Skeletal muscle tissue (tissue), 4 donors: ENCODE data around the gene GRIN3A. TPM values are rescaled to one million over a fixed set of nuclear protein-coding genes. Genes with fewer than 3 reads are reported as not detected.
A peak's percentile ranks its signal among the peaks of the same experiment; 100 is the strongest.

Experiments used
- H3K27ac ChIP-seq: one replicate; pipeline ENCODE4 v1.7.0; 2013; ENCODE audit warnings: mild to moderate bottlenecking, low read depth, low read length, inconsistent platforms
- H3K27me3 ChIP-seq, 3 donors: one replicate each; pipeline ENCODE4 v1.7.0; 2013; ENCODE audit warnings: low read length in 3 of 3; ENCODE audit not compliant: control insufficient read depth in 3 of 3, insufficient read depth in 3 of 3
- H3K36me3 ChIP-seq, 3 donors: one replicate each; pipeline ENCODE4 v1.7.0; 2013; ENCODE audit warnings: low read length in 3 of 3; ENCODE audit not compliant: control insufficient read depth in 3 of 3, insufficient read depth in 3 of 3
- H3K4me1 ChIP-seq, 3 donors: one replicate each; pipeline ENCODE4 v1.7.0; 2013; ENCODE audit warnings: low read length in 3 of 3, mild to moderate bottlenecking in 3 of 3; ENCODE audit not compliant: control insufficient read depth in 3 of 3, insufficient read depth in 3 of 3
- H3K4me3 ChIP-seq, 3 donors: one replicate each; pipeline ENCODE4 v1.7.0; 2013; ENCODE audit warnings: low read length in 3 of 3
- H3K9ac ChIP-seq, 3 donors: one replicate each; pipeline ENCODE4 v1.7.0; 2013; ENCODE audit warnings: low read length in 3 of 3, mild to moderate bottlenecking in 3 of 3, moderate library complexity in 2 of 3, low read depth in 1 of 3
- H3K9me3 ChIP-seq, 3 donors: one replicate each; pipeline ENCODE4 v1.7.0; 2013; ENCODE audit warnings: low read length in 3 of 3; ENCODE audit not compliant: control insufficient read depth in 3 of 3
- total RNA-seq: library from RNA; depleted of rRNA; stranded (reverse); fragments of >200 nt; gene quantifications from one replicate; pipeline ENCODE4 v1.2.3, GENCODE V29; 2014
- donor health status: Osteomylitis.

GRIN3A gene
- total RNA-seq, 1 donor from 2014 or later, result 0.52 TPM

DNA sequence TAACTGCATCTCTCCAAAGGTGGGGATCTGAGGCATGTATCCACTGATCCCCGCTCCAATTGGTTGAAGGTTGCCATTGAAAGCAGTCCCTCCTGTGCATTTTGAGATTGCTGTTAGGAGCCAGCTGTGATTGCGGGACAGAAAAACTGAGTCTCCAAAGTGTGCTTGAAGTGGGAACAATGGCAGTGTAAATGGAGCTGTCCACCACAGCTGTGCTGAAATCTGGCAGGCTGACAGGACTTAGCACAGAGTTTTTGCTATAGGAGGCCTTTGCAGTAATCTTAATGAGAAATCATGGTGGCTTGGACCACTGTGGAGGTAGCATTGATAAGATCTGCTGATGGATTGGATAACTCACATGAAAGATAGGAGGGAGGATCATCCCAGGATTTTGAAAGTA, 201.5 kb downstream of the GRIN3A start:
- no peaks in the 10 kb centered on the region for H3K27me3 ChIP-seq
- H3K4me3 ChIP-seq, result no peak overlapping the region
- no peaks in the 10 kb centered on the region for H3K9me3 ChIP-seq
- H3K4me1 ChIP-seq, result peaks cover 0 to 9% (median 2%) of the 10 kb centered on the region in 3 donors
- no peak overlapping the region for H3K27ac ChIP-seq
- H3K36me3 ChIP-seq, result peaks cover 12 to 42% (median 33%) of the 10 kb centered on the region in 3 donors
- no peak overlapping the region for H3K9ac ChIP-seq

DNA sequence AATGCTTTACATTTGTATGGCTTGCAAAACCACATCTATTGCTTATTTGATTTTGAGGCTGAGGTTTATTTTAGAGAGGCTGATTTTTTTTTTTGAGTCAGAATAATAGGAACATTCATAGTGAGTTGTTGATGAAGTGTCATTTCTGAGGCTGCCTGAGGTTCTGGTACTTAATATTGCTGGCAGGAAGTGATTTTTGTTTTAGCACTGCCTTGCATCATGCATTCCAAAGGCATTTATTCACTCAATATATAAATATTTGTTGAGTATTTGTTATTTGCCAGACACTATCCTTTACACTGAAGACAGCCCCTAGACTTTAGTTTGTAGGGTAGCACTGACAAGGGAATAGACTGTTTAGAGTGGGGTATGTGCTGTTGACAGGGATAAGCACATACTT, 202.1 kb downstream of the GRIN3A start:
- no peak overlapping the region for H3K27ac ChIP-seq
- H3K4me3 ChIP-seq, result no peak overlapping the region
- peaks cover 0 to 9% (median 2%) of the 10 kb centered on the region in 3 donors for H3K4me1 ChIP-seq
- H3K9me3 ChIP-seq, result no peaks in the 10 kb centered on the region
- H3K27me3 ChIP-seq, result no peaks in the 10 kb centered on the region
- H3K36me3 ChIP-seq, result peaks cover 12 to 41% (median 33%) of the 10 kb centered on the region in 3 donors
- H3K9ac ChIP-seq, result no peak overlapping the region

DNA sequence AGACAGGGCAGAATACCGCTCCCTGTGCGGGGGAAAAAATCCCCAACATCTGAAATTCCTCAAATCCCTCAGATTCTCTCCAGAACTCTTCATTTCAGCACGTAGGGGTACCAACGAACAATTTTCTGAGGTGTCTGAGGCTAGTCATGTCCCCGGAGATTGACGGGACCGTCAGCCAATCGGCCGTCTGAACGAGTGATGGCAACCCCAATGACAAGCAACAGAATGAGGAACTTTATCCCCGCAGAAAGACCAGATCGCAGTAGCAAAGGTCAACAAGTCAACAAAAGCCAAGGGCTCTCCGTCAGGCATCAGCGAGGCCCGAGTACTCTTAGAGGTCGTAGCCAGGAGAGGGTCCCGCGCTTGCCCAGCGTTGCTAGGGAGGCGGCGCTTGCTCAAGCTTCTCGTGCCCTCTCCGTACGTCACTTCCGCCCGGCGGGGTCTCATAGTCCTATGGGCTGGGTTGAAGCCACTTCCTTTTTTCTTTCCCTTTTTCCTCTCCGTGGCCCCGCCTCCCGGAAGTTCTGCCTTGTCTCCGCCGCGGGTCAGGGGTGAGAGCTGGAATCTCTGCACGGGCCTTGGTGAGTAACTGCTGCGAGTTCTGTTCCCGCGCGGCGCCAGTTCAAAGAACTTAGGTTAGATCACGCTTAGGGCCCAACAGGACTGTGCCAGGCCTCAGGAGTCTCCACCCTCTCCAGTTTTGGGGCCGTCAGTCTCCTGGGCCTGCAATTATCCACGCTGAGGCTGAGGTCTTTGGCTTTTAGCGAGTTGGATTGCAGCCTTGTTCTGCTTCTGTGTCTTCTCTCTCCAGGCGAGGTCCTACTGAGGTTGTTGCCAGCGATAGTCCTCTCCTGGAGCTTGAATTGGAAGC, 204.9 kb downstream of the GRIN3A start, which contains the start of gene RNF20:
Gene RNF20, plus strand, starts transcription at position 520 of the 871 bp plus-strand sequence. CDS start 1,571 bp downstream, outside the sequence.
- H3K36me3 ChIP-seq, result peaks cover 2 to 22% (median 15%) of the 10 kb centered on the region in 3 donors

DNA sequence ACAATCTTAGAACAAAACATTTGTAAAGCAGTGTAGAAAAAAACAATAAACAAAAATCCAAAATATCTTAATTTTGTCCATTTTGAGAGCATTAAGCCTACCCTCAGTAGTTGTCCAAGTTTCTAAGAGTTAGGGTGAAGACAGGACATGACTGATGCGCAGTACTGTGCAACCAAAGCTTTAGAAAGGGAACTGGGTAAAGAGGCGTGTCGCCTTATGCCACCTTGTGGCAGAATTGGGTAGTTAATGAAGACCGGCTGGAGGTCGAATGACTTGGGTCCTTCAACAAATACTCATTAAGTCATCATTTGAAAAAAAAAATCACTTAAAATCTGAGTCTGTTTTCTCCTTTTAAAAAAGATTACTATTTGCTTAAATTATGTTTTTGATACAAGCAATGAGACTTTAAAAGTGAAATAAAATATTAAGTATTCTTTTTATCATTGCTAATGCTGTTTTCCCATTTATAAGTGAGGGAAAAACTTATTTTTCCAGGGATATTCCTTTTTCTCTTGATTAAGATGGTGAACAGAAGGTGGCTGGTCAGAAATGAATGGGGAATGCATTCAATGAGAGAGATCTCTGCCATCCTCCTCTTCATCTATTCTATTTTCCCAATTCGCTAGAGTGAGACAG, 208.3 kb downstream of the GRIN3A start:
- H3K4me3 ChIP-seq, result no peak overlapping the region
- no peak overlapping the region for H3K9ac ChIP-seq
- H3K4me1 ChIP-seq, result peaks cover 0 to 2% (median under 1%) of the 10 kb centered on the region in 3 donors
- peaks cover 0 to under 1% (median 0%) of the 10 kb centered on the region in 3 donors for H3K36me3 ChIP-seq
- no peaks in the 10 kb centered on the region for H3K9me3 ChIP-seq
- no peaks in the 10 kb centered on the region for H3K27me3 ChIP-seq
- H3K27ac ChIP-seq, result no peak overlapping the region

More for the DNA sequence above, 204.9 kb downstream of the GRIN3A start, which contains the start of gene RNF20:
- Histone ChIP-seq H3K4me3 (peak within 1 kb of the TSS; percentile 75 to 98 (median 96)), H3K9me3 (no peaks in the 10 kb centered on the region), H3K27me3 (no peaks in the 10 kb centered on the region), H3K9ac (peak within 1 kb of the TSS; percentile 91 to 95 (median 93)), H3K27ac (peak within 1 kb of the TSS; percentile 86), H3K4me1 (peaks cover 0 to 9% (median 2%) of the 10 kb centered on the region in 3 donors)

DNA sequence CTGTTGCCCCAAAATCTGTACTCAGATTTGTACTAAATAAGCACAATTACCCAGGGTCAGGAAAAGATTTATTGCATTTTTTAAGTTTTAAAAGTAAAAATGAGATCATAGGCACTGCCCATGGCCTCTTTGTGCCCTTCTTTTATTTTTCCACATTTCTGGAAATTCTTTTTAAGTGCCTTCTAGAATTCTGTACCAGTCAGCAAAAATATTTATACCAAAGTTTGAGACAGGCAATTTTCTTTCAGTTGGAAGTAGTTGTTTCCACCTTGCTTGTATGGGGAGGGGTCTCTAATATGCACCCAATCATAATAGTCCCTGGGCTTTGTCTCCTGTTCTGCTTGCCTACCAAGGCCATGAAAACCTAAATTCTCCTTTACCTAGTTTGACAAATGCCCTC, 210.4 kb downstream of the GRIN3A start:
- Histone ChIP-seq H3K9me3 (no peaks in the 10 kb centered on the region), H3K36me3 (no peaks in the 10 kb centered on the region), H3K4me1 (no peaks in the 10 kb centered on the region), H3K27me3 (peaks cover 0 to 4% (median 0%) of the 10 kb centered on the region in 3 donors), H3K27ac (no peak overlapping the region), H3K9ac (no peak overlapping the region), H3K4me3 (no peak overlapping the region)

DNA sequence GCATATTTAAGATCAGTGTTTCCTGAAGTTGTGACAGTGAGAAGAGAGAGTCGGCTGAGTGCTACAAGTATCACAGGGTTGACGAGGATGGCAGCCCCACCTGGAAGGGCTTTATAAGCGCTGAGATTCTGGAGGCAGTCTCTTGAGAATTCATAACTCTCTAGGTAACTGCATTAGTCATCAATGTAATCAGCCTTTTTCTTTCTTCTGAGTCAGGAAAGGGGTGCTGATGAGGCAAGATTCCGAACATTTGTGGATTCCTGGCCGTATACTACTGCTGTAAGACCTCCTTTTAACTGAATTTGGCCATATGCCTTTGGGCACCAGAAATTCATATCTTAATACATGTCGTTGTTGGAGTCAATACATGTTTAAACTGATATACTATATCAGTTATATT, 211.4 kb downstream of the GRIN3A start:
- Histone ChIP-seq H3K4me1 (no peaks in the 10 kb centered on the region), H3K9ac (no peak overlapping the region), H3K4me3 (no peak overlapping the region), H3K36me3 (no peaks in the 10 kb centered on the region), H3K27ac (no peak overlapping the region), H3K9me3 (no peaks in the 10 kb centered on the region), H3K27me3 (peaks cover 0 to 7% (median 0%) of the 10 kb centered on the region in 3 donors)

DNA sequence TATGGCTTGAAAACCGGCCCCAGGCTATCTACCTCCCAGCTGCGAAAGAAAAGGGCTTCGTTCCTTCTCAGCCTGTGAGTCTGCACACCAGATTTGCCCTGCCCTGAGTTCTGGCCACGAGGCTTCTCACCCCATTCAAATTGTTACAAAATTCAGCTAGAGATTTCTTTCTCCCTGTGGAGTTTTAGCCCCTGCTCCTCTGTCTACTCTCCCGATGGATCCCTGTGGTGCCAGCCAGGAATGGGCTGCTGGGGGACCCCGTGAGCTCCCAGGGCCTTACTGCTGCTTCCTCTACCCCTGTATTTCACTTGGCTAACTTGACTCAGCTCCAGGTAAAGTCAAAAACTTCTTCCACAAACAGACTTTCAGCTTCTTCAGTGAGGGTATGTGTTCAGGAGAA, 214.1 kb downstream of the GRIN3A start:
- Histone ChIP-seq H3K36me3 (no peaks in the 10 kb centered on the region), H3K4me3 (no peak overlapping the region), H3K9me3 (no peaks in the 10 kb centered on the region), H3K27me3 (peaks cover 0 to 7% (median 0%) of the 10 kb centered on the region in 3 donors), H3K4me1 (no peaks in the 10 kb centered on the region), H3K9ac (no peak overlapping the region), H3K27ac (no peak overlapping the region)

Other genes starting within 250 kb of the GRIN3A start
- gene RNF20, start 204.8 kb downstream of the GRIN3A start, total RNA-seq, result 24.5 TPM
- not detected for gene PPP3R2, start 143.7 kb downstream of the GRIN3A start, total RNA-seq